ENCODE measurements around the gene SDR42E1.

The SDR42E1 gene

GRCh38 chr16:81967358-81967757, 43.9 kb downstream of the SDR42E1 start:
- no peak for TF ChIP-seq CTCF (IDR thresholded peaks at IDR 0.05; ENCODE audit: extremely low read depth, missing control alignments)
- DNase-seq (ENCODE audit: low spot score) = no peak

- TF ChIP-seq CTCF (IDR thresholded peaks at IDR 0.05; ENCODE audit: extremely low read depth, missing control alignments) = no peak
- no peak for DNase-seq (ENCODE audit: low spot score)
These were observed 46.5 kb downstream of the SDR42E1 start for GRCh38 chr16:81964808-81965207.

- no peak for TF ChIP-seq CTCF (IDR thresholded peaks at IDR 0.05; ENCODE audit: extremely low read depth, missing control alignments)
- DNase-seq (ENCODE audit: low spot score) = no peak
These were observed 54.9 kb downstream of the SDR42E1 start for GRCh38 chr16:81956213-81956948.

- TF ChIP-seq CTCF (IDR thresholded peaks at IDR 0.05; ENCODE audit: extremely low read depth, missing control alignments) = no peak
- no peak for DNase-seq (ENCODE audit: low spot score)
These were observed 59.7 kb downstream of the SDR42E1 start for GRCh38 chr16:81951564-81951963.

GRCh38 chr16:81946206-81946605, 65.1 kb downstream of the SDR42E1 start:
- no peak for TF ChIP-seq CTCF (IDR thresholded peaks at IDR 0.05; ENCODE audit: extremely low read depth, missing control alignments)
- DNase-seq (ENCODE audit: low spot score) = no peak

- no peak for TF ChIP-seq CTCF (IDR thresholded peaks at IDR 0.05; ENCODE audit: extremely low read depth, missing control alignments)
- no peak for DNase-seq (ENCODE audit: low spot score)
These were observed 65.6 kb downstream of the SDR42E1 start for GRCh38 chr16:81945665-81946064.

- DNase-seq (ENCODE audit: low spot score) = no peak
- TF ChIP-seq CTCF (IDR thresholded peaks at IDR 0.05; ENCODE audit: extremely low read depth, missing control alignments) = no peak
These were observed 69.2 kb downstream of the SDR42E1 start for GRCh38 chr16:81942007-81942601.

Measured in GM20000 (cell line).